Measurements from ENCODE around the gene UPP1.

DNA sequence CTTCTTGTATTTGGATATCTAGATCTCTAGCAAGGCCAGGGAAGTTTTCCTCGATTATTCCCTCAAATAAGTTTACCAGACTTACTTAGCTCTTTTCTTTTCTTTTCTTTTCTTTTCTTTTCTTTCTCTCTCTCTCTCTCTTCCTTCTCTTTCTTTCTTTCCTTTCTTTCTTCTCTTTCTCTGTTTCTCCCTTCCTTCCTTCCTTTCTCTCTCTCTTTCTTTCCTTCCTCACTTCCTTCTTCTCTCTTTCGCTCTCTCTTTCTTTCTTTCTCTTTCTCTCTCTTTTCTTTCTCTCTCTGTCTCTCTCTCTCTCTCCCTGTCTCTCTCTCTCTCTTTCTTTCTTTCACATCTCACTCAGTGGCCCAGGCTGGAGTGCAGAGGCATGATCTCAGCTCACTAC lies 37.0 kb downstream of the UPP1 start:
- TF ChIP-seq, protein P1, sequence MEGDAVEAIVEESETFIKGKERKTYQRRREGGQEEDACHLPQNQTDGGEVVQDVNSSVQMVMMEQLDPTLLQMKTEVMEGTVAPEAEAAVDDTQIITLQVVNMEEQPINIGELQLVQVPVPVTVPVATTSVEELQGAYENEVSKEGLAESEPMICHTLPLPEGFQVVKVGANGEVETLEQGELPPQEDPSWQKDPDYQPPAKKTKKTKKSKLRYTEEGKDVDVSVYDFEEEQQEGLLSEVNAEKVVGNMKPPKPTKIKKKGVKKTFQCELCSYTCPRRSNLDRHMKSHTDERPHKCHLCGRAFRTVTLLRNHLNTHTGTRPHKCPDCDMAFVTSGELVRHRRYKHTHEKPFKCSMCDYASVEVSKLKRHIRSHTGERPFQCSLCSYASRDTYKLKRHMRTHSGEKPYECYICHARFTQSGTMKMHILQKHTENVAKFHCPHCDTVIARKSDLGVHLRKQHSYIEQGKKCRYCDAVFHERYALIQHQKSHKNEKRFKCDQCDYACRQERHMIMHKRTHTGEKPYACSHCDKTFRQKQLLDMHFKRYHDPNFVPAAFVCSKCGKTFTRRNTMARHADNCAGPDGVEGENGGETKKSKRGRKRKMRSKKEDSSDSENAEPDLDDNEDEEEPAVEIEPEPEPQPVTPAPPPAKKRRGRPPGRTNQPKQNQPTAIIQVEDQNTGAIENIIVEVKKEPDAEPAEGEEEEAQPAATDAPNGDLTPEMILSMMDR (IDR thresholded peaks at IDR 0.05) = no peak
- TF ChIP-seq POLR2A (IDR thresholded peaks at IDR 0.05) (no peak), POLR2AphosphoS5 (IDR thresholded peaks at IDR 0.05) (no peak), EP300 (IDR thresholded peaks at IDR 0.05) (no peak)
